Measurements from ENCODE around the gene PTGES. TPM values are rescaled to one million over a fixed set of nuclear protein-coding genes. Genes with fewer than 3 reads are reported as not detected.
"Not testable (repeated sequence)": the region's sequence is repeated elsewhere in the genome, so short reads cannot be mapped to it uniquely, and the experiment has no call there.

Gene PTGES
- total and polyA plus RNA-seq, 9 of the 15 experiments (the other 6 are each of a cell fraction or from before 2014, with no cell fraction given), result 0.13 TPM; not detected in 8

DNA sequence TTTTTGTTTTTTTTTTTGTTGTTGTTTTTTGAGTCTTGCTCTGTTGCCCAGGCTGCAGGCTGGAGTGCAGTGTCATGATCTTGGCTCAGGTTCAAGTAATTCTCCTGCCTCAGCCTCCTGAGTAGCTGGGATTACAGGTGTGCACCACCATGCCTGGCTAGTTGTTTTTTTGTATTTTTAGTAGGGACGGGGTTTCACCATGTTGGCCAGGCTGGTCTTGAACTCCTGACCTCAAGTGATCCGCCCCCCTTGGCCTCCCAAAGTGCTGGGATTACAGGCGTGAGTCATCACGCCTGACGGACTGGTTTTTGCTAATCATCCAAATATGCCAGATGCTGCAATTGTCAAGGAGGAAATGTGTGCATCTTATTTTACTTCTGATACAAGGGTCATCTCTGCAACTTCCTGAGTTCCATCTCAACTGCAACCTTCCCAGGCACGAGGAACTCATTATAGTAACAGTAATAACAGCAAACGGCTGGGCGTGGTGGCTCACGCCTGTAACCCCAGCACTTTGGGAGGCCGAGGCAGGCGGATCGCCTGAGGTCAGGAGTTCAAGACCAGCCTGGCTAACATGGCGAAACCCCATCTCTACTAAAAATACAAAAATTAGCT lies 9.6 kb upstream of the PTGES start (continued):
- TF ChIP-seq MEF2D (tag; conservative IDR thresholded peaks at IDR 0.05; ENCODE audit: low read depth) (peak; percentile 46; the same call in 1 of the 2 replicates), ZBTB40 (IDR thresholded peaks at IDR 0.05) (0 out of 2 replicates have a peak, but pooled peaks have one; percentile 47), NFIC (IDR thresholded peaks at IDR 0.05) (peak; percentile 93), MTA1 (IDR thresholded peaks at IDR 0.05; ENCODE audit: borderline replicate concordance) (peak; percentile 56), NR2C2 (tag; IDR thresholded peaks at IDR 0.05) (peak; percentile 61; the same call in 1 of the 2 replicates), C11orf30 (IDR thresholded peaks at IDR 0.05; ENCODE audit: low read depth) (peak; percentile 88), ARNT (IDR thresholded peaks at IDR 0.05) (0 out of 4 replicates have a peak, but pooled peaks have one; percentile 29 to 45), PHF20 (IDR thresholded peaks at IDR 0.05; ENCODE audit: partially characterized antibody) (peak; percentile 32), EHMT2 (IDR thresholded peaks at IDR 0.05) (peak; percentile 70)
- not testable (repeated sequence) for TF ChIP-seq ZBTB40, NR2C2 (CRISPR knock-in tag; IDR thresholded peaks at IDR 0.05)
